Ovary (tissue), 9 donors: ENCODE data around the gene TTC39A. TPM values are rescaled to one million over a fixed set of nuclear protein-coding genes. Genes with fewer than 3 reads are reported as not detected.

Experiments
- DNase-seq, 5 donors: peaks; one replicate each; pipeline ENCODE4 v3.0.0-alpha.2; 2019 to 2020
- H3K27ac ChIP-seq, 2 donors: fragments of 200-600 bp; one replicate each; pipeline versions ENCODE4 v1.5.1 to v1.8.0; 2019 to 2022
- H3K27me3 ChIP-seq: fragments of 200-600 bp; one replicate; pipeline ENCODE4 v1.8.0; 2022
- H3K36me3 ChIP-seq: fragments of 200-600 bp; sonication (generic); one replicate; pipeline ENCODE4 v1.5.1; 2019
- H3K4me1 ChIP-seq: one replicate; pipeline ENCODE4 v1.8.1; 2013; ENCODE audit warnings: mild to moderate bottlenecking, moderate library complexity; ENCODE audit not compliant: insufficient read depth
- H3K4me3 ChIP-seq: fragments of 200-600 bp; sonication (generic); one replicate; pipeline ENCODE4 v1.5.1; 2017
- H3K9me3 ChIP-seq, 2 donors: fragments of 200-600 bp in 1 of 2; sonication (generic) in 1 of 2; one replicate each; pipeline versions ENCODE4 v1.5.1 to v1.8.1; 2013 to 2019; ENCODE audit warnings: mild to moderate bottlenecking in 1 of 2, moderate library complexity in 1 of 2
- EP300 ChIP-seq: sonication (generic); formaldehyde crosslinking; IDR thresholded peaks from one replicate; pipeline ENCODE4 v1.6.1; 2017; ENCODE audit warnings: antibody characterized with exemption
- POLR2A ChIP-seq: fragments of 450-650 bp; IDR thresholded peaks from one replicate; pipeline ENCODE4 v1.6.1; 2017; ENCODE audit warnings: antibody characterized with exemption, mild to moderate bottlenecking, moderate library complexity
- WGBS, 3 donors: extraction: QIAGEN DNeasy Blood & Tissue Kit in 1 of 3; methylation state at CpG; one replicate each; pipeline versions ENCODE4 v1.1.5 to v1.1.7; 2013 to 2017; 5-methylcytosine and 5-hydroxymethylcytosine counted together
- intact Hi-C, 4 donors: fragments of 100-400 bp; cut with DNase I; formaldehyde crosslinking; loops; one replicate each; pipeline versions ENCODE4 v1.11.0 to v1.15.1; 2022 to 2023
- polyA plus RNA-seq, 2 donors: library from polyadenylated mRNA; stranded (reverse); fragments of 200-250 nt in 1 of 2; fragments of 350-450 nt in 1 of 2; fragmentation: Illumina TruSeq in 1 of 2; extraction: RNeasy Lipid Tissue Mini Kit (QIAGEN cat#74804) in 1 of 2; gene quantifications; one replicate each; pipeline ENCODE4 v1.2.3, GENCODE V29; 2013 to 2014
- total RNA-seq, 7 donors: library from RNA; depleted of rRNA in 2 of 7; stranded (reverse); fragments of >200 nt in 2 of 7; fragmentation: NEBNext Ultra II Directional in 3 of 7; extraction: Animal tissue kit (Norgen Biotek cat#: 25700) in 3 of 7; gene quantifications; one replicate each; pipeline versions ENCODE4 v1.1.0 to v1.2.4, GENCODE V29; 2016 to 2023
- TF ChIP-seq, protein P1 (sequence below), 3 donors: fragments of 450-650 bp in 2 of 3; fragments of 200-600 bp in 1 of 3; IDR thresholded peaks; one replicate each; pipeline versions ENCODE4 v1.5.1 to v1.8.0; 2016 to 2022; ENCODE audit warnings: antibody characterized with exemption in 3 of 3, mild to moderate bottlenecking in 1 of 3
- donor health status: DM: no; HTN: no; CAD: no; lungs with moderate emphysema.
- donor health status: DM: no; HTN: no; CAD: no.
- donor health status: Bipolar disorder and iron deficiency.
- donor health status: DM: yes; HTN: yes; CAD: no.
- donor health status: DM: no; HTN: no; CAD: no.
- donor health status: DM: yes; HTN: yes; CAD: no.

Gene TTC39A
- total and polyA plus RNA-seq, 9 donors, result 0.28 to 10.7 (median 0.62) TPM

DNA sequence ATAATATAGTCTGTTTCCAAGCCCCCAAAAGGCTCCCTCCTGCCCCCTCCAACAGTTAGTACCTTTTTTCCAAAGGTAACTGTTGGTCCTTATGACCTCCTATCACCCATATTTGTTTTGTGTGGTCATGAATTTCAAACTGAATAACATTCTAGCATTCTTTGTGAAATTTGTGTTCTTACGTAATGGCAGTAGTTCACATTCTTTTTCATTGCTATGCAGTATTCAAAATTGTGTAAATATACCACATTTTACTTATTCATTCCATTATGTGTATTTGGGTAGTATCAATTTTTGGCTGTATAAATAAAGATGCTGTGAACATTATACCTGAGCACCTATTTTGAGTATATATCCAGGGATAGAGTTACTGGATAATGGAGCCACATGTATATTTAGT is 80.9 kb downstream of the TTC39A start:
- TF ChIP-seq, protein P1, sequence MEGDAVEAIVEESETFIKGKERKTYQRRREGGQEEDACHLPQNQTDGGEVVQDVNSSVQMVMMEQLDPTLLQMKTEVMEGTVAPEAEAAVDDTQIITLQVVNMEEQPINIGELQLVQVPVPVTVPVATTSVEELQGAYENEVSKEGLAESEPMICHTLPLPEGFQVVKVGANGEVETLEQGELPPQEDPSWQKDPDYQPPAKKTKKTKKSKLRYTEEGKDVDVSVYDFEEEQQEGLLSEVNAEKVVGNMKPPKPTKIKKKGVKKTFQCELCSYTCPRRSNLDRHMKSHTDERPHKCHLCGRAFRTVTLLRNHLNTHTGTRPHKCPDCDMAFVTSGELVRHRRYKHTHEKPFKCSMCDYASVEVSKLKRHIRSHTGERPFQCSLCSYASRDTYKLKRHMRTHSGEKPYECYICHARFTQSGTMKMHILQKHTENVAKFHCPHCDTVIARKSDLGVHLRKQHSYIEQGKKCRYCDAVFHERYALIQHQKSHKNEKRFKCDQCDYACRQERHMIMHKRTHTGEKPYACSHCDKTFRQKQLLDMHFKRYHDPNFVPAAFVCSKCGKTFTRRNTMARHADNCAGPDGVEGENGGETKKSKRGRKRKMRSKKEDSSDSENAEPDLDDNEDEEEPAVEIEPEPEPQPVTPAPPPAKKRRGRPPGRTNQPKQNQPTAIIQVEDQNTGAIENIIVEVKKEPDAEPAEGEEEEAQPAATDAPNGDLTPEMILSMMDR (IDR thresholded peaks at IDR 0.05), result no peak
- TF ChIP-seq EP300 (no peak), POLR2A (no peak)
- WGBS, 3 donors, result 94 to 99% (median 98%) methylated on average over 1 of the region's 1 CpG
- H3K4me3 ChIP-seq, result no peak overlapping the region
- H3K27ac ChIP-seq, result no peak overlapping the region
- intact Hi-C loops, result loop anchor here in 1 of 4 donors (10.0 kb wide), 1 partner anchor 55 kb away; no protein-coding TSS in a partner anchor
- DNase-seq, result no peak
- peaks cover 2% of the 10 kb centered on the region for H3K4me1 ChIP-seq
- H3K36me3 ChIP-seq, result no peaks in the 10 kb centered on the region
- H3K27me3 ChIP-seq, result no peaks in the 10 kb centered on the region
- no peaks in the 10 kb centered on the region for H3K9me3 ChIP-seq

DNA sequence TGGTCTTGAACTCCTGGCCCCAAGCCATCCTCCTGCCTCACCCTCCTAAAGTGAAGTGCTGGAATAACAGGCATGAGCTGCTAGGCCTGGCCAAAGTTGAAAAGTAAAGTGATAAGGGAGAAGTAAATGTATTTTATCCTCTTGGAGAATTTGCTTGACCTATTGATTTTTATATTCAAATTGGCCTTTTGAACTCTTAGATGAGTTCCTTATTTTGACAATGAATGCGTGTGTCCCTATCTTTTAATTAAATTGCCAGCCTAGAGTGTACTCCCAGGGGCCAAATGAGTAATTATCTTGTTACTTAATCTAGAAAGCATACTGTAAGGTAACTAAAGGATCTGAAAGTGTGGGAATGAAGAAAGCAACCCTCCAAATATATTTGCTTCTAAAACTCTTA is 82.9 kb downstream of the TTC39A start:
- no peaks in the 10 kb centered on the region for H3K36me3 ChIP-seq
- H3K4me3 ChIP-seq, result no peak overlapping the region
- H3K27me3 ChIP-seq, result no peaks in the 10 kb centered on the region
- H3K4me1 ChIP-seq, result peaks cover 3% of the 10 kb centered on the region
- no peak for DNase-seq
- H3K9me3 ChIP-seq, result no peaks in the 10 kb centered on the region
- no peak overlapping the region for H3K27ac ChIP-seq
- WGBS, 3 donors, result 67 to 84% (median 73%) methylated on average over 1 of the region's 1 CpG
- intact Hi-C loops, result loop anchor here in 1 of 4 donors (10.0 kb wide), 1 partner anchor 53 kb away; no protein-coding TSS in a partner anchor
- no peak for TF ChIP-seq POLR2A
- TF ChIP-seq, protein P1 (IDR thresholded peaks at IDR 0.05), result no peak
- no peak for TF ChIP-seq EP300

DNA sequence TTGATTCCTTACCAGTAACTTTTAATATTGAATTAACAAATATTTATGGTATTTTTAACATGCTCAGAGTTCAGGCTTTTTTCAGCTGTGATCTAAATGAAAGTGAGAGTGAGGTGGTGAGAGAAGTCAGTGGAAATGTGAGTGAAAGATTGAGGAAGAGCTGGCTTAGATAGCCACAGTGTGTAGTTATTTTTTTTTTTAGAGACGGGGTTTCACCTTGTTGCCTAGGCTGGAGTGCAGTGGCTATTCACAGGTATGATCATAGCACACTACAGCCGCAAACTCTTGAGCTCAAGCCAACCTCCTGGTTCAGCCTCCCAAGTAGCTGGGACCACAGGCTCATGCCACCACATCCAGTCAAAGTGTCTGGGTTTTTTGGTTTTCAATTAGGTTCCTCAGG is 83.3 kb downstream of the TTC39A start:
- peaks cover 3% of the 10 kb centered on the region for H3K4me1 ChIP-seq
- intact Hi-C loops, result loop anchor here in 1 of 4 donors (10.0 kb wide), 1 partner anchor 52 kb away; no protein-coding TSS in a partner anchor
- no peak overlapping the region for H3K4me3 ChIP-seq
- DNase-seq, result no peak
- 90 to 94% (median 93%) methylated on average over 2 of the region's 2 CpGs for WGBS, 3 donors
- H3K36me3 ChIP-seq, result no peaks in the 10 kb centered on the region
- H3K27ac ChIP-seq, result no peak overlapping the region
- no peaks in the 10 kb centered on the region for H3K27me3 ChIP-seq
- H3K9me3 ChIP-seq, result no peaks in the 10 kb centered on the region
- TF ChIP-seq EP300 (no peak), POLR2A (no peak)
- TF ChIP-seq, protein P1 (IDR thresholded peaks at IDR 0.05), result no peak

DNA sequence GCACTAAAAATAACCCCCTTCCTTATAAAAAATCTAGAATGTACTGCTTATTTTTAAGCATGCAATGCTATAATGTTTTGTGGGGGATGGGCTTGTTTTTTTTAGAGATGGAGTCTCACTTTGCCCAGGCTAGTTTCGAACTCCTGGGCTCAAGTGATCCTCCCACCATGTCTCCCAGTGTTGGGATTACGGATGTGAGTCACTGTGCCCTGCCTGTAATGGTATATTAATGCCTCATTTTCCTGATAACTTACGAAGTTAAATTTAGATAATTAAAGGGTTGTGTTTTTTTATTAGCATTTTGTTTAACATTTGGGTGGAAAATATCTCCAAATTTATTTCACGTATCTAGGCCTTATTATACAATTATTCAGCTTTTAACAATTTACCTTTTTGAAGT is 87.8 kb downstream of the TTC39A start:
- no peak for TF ChIP-seq EP300
- TF ChIP-seq, protein P1 (IDR thresholded peaks at IDR 0.05), result no peak
- TF ChIP-seq POLR2A, result no peak
- H3K4me1 ChIP-seq, result peaks cover 7% of the 10 kb centered on the region
- no peak overlapping the region for H3K4me3 ChIP-seq

More for the DNA sequence above, 87.8 kb downstream of the TTC39A start:
- H3K9me3 ChIP-seq, result no peaks in the 10 kb centered on the region
- intact Hi-C loops, result loop anchor here in 1 of 4 donors (10.0 kb wide), 1 partner anchor 48 kb away; no protein-coding TSS in a partner anchor
- no peak overlapping the region for H3K27ac ChIP-seq
- WGBS, 3 donors, result 66 to 77% (median 72%) methylated on average over 4 of the region's 4 CpGs
- no peak for DNase-seq
- no peaks in the 10 kb centered on the region for H3K27me3 ChIP-seq
- no peaks in the 10 kb centered on the region for H3K36me3 ChIP-seq
